NCI-H187 treated with DMSO at 0.1 percent for 48 hours (cell line): ENCODE measurements around the gene PAQR8.

Source experiments
- DNase-seq: peaks from one replicate; lab custom pipeline; 2025; lab: John Stamatoyannopoulos, UW

PAQR8 gene, protein sequence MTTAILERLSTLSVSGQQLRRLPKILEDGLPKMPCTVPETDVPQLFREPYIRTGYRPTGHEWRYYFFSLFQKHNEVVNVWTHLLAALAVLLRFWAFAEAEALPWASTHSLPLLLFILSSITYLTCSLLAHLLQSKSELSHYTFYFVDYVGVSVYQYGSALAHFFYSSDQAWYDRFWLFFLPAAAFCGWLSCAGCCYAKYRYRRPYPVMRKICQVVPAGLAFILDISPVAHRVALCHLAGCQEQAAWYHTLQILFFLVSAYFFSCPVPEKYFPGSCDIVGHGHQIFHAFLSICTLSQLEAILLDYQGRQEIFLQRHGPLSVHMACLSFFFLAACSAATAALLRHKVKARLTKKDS

DNA sequence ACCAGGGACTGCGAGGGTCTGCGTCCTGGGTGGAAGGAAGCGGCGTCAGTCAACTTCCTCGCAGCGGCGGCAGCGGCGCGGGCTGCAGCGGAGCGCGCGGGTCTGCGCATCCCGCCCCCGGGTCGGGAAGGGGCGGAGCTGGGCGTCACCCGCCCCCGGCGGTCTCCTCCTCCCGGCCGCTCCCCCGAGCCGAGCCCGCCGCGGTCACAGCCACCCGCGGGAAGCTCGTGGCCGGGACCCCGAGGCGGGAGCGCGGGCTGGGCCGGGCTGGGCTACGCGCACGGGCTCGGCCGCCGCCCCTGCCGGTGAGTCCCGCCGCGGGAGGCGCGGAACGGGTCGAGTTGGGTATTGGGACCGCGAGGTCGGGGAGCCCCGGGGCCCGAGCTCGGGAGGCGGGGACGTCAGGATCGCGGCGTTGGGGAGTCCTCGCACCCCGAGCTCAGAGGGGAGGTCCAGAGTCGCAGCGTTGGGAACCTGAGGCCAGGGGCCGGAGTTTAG, at the start of gene PAQR8:
PAQR8 (plus strand) TSS at position 207 of the 498 bp plus-strand sequence. CDS start 41,063 bp downstream, outside the sequence.
- no peak for DNase-seq

DNA sequence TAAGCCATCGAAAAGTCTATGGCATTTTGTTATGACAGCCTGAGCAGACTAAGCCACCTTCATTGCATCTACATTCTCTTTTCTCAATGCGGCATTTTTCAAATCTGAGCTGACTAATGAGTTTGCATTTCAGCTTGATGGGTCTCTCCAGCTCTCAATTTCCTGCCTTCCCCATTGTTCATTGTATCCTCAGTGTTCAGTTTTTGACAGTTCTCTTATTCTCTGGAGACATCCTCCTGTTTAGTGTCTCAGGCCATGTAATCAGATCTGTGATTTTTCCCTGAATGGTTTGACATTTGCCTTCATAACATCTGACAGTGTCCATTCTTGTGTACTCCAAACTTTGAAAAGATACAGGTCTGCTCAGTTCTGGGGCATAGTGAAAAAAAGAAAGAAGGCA, 49.5 kb upstream of the PAQR8 start:
- DNase-seq = no peak

DNA sequence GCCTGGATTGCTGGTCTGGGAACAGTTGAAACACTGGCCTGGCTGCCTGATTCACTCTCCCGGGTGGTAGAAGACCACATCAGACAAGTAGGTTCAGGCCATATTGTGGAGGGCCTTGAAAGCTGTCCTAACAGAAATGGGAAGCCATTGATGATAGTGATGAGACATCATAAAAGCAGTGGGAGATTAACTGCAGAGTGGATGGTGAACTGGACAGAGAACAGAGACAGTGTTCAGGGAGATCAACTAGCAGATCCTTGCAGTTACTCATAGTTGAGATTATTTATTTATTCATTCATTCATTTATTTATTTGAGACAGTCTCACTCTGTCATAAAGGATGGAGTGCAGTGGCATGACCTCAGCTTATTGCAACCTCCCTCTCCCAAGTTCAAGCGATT, 47.2 kb upstream of the PAQR8 start:
- no peak for DNase-seq

DNA sequence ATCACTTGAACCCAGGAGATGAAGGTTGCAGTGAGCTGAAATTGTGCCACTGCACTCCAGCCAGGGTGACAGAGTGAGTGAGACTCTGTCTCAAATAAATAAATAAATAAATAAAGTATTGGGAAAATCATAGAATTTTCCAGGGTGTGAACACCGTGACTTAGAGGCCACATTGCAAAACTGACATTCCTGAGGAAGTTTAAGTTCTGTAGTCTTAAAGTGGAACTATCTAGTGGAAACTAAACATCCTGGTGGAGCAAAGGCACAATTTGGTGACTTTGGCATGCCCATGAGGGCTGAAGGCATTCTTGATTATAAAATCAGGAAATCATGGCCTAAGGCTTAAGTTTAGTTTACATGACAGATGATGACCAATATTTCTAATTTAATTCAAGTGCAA, 44.7 kb upstream of the PAQR8 start:
- DNase-seq = no peak

DNA sequence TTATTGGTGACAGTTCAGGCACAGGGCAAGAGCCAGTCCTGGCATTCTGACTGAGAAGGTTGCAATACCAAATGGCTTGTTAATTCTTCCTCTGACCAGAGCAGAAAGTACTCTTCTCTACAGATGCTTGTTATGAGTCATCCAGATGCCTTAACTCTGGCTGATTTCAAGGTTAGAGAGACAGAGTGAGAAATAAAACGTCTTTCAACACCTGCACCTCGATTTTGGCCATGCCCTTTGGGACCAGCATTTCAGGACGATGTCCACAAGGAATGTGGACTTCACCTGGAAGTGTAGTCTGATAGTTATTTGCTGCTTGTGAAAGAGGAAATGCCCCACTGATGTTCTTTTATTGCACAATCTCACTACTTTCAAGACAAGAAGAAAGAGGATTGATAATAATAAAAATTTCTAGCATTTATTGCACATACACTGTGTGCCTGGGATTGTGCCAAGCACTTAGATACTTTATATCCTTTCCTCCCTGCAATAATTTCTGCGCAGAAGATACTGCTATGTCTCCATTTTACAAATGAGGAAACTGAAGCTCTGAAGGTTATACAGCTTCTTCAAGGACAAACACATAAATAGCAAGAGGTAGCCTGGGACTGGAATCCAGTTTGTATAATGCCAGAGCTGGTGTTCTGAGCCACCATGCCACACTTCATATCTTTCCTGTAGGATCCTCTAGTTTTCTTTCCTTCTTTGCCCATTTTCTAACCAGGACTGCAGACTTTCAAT, 43.9 kb upstream of the PAQR8 start:
- DNase-seq = no peak

DNA sequence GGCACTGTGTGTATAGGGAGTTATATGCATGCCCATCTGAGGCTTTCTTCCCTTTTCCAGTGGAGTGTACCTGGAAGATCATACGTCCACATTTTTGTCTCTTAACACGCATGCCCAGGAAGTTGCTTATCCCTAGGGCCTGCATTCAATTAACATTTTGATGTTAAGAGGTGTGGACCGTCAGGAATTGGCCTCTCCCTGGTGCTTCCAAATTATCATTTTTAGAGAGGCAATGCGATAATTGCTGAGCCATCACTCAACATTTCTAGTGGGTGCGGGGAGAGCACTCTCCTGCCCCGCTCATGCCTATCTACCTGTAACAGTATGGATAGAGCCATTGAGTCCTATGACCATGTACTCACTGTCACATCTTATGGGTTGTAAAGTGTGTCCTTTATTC, 37.8 kb upstream of the PAQR8 start:
- no peak for DNase-seq

DNA sequence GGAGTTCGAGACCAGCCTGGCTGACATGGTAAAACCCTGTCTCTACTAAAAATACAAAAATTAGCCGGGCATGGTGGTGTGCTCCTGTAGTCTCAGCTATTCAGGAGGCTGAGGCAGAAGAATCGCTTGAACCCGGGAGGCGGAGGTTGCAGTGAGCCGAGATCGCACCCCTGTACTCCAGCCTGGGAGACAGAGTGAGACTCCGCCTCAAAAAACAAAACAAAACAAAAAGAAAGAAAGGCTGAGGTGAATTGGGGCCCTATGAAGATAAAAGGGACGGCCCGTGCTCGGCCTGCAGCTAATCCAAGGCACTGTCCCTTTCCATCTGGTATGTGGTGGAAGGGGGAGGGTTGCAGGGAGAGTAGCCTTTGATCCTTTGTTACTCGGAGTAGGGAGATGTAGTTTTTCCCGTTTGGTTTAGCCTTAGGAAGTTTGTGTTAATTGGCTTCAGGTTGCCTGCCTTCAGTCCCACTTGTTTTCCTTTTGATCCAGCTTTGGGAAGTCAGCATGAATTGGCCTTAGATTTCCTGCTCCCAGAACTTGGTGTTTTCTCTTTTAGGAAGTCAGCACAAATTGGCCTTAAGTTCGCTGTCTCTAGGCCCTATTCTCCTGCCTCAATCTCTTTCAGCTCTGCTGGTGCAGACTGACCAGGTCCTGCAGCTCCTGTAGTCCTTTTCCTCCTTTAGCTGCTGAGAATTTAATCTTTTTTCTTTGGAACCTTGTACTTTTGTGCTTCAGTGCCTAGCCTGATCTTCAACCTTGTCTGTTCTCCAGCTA, 36.1 kb upstream of the PAQR8 start:
- no peak for DNase-seq

DNA sequence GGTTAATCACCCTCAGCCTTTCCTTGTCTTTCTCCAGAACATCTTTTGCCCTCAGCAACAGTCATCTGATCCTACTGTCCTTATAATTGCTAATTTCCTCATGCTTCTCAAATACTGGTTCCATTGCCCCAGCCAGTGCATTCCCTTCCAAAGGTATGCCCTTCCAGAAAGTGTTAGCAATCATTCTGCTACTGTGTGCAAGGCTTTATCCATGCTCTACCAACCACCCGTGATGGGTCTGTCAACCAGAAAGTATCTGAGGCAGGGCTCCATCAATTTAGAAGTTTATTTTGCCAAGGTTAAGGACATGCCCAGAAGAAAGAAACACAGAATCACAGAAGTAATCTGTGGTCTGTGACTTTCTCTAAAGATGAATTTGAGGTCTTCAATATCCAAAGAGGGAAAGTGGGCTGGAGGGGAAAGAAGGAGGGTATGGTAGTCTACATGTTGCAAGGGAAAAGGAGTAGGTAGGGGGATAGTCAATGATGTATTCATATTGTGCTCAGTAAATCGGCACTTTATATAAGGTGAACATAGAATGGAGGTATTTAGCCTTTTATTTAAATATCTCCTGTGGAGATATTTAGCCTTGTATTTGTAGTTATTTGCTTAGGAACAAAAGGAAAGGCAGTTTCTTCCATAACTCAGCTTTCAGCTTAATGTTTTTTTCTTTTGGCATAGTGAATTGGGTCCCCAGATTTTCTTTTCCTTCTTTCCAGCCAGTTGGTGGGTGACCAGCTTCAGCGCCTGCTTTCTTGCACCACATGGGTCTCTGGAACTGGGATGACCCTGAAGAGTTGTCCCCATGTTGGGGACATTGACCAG, 35.2 kb upstream of the PAQR8 start:
- no peak for DNase-seq

DNA sequence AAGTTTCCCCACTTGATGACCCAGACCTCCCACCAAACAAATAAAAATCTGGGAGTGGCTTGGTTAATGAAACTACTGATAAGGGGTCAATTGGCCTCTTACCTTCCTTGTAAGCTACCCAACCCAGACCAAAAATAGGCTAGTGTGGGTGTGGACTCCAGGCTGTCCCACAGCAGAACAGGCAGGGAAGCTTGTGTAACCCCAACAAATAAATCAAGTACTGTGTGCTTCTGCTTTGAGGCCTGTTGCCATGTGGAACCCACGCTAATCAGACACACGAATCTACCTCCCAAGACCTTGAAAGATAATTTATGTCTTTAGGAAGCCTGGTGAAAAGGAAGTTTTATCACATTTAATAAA, 33.7 kb upstream of the PAQR8 start:
- no peak for DNase-seq

DNA sequence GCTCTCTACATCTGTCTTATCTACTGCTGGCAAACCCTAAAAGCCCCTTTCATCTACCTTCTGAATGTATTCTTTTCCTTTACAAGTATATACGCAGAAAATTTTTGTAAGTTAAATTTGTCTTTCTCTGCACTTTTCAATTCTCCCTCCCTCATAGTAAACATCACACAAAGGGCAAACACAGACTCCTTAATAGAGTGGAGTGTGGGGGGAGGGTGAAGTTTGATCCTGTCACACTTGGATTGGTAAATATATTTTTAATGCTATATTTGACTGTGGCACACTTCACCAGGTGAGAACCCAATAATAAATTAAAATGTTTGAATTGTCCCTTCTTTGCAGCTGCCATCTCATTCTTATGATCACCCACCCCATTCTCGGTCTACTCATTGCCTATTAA, 33.2 kb upstream of the PAQR8 start:
- no peak for DNase-seq

DNA sequence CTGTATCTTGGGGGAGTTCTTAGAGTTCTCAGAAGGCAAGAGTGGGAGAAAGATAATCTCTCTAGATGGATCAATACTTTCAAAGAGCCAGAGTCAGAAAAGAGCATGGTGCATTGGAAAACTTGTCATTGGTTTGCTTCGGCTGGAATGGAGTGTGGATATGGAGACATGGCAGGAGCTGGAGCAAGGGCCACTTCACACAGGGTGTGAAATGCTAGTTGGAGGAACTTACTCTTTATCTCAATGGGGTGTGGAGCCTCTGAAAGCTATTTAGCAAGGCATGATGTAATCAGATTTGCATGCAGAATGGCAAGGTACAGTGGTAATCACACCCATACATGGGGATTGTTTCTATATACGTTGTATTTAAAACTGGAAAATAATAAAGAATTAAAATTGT, 31.5 kb upstream of the PAQR8 start:
- no peak for DNase-seq

DNA sequence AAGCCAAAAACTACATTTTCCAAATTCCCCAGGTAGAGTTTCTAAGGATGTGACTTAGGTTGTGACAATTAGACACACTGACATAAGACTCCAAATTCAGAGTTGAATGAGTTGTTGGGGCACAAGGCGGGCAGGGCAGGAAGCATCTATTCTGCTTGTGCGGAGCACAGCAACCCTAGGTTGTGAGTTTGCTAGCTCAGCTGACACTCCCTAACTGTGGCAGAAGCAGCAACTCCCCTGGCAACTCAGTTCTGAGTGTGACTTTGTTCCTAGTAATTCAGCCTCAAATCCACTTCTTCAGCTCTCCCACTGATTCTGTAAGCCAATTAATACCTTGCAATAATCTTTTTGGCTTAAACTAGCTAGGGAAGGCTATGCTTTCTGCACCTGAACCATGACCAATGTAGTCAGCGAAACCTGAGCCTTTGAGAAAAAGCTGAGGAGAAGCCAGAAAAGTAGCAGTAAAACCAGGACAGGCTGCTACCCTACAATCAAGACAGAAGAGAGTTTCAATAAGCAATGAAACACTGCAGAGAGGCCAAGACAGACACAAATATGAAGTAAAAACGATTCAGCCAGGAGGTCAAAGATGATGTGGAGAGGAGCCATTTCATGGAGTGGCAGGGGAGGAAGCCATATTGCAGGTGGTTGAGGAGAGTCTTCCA, 30.0 kb upstream of the PAQR8 start:
- no peak for DNase-seq

DNA sequence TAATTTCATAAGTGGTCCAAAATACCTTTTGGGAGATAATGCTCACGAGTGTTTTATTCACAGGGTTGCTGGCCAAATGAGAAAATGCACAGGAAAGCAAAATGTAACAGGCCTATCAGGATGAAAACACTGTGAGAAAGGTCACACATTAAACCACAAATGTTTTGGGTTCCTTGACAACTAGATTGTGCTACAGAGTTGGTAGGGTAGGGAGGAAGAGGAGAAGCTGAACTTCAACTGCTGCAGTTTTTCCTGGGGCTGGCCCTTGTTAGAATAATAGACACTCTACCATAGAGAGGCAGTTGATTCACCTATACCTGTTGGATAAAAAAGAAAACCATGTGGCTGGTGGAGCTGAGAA, 28.1 kb upstream of the PAQR8 start:
- no peak for DNase-seq

DNA sequence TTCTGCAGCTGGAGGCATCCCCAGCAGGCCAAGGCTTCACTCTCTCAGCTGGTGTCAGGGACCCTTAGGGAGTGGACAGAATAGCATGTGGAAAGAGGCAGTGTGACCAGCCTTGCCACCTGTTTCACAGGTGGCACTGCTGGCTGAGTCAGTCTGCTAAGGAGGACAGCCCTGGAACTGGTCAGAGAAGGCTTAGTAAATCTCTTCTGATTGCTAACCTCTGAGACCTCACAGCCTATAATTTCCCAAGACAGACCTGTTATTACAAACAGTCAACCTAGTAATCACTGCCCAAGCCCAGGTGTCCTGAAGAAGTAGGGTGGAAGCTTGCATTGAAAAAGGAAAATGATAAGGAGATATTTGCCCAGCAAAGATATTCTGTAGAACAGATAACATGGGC, 26.4 kb upstream of the PAQR8 start:
- no peak for DNase-seq

DNA sequence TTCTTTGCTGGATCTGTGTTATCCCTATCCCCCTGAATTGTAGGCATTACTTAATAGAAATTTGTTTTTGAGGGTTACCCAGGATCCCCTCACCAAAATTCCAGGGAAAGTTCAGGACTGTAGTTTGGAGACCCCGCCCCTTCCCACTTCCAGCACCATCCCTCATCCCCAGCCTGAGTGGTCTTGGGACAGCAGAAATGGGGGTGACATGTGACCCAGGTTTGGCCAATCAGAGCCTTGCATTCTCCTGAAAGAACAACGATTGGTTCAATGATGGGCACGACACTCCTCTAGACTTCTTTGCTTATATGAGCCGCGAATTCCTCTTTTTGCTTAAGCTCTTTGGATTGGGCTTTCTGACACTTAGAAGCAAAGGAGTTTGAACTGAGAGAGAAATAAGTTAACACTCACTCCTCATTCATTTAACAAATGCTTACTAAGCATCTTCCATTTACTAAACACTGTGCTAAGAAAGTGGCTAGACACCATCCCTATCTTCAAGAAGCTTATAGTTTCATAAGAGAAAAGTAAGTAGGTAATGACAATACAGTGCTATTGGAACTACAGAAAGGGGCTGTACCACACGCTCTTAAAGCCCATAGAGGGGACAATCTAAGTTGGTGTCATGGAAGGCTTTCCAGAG, 24.9 kb upstream of the PAQR8 start:
- DNase-seq = no peak

DNA sequence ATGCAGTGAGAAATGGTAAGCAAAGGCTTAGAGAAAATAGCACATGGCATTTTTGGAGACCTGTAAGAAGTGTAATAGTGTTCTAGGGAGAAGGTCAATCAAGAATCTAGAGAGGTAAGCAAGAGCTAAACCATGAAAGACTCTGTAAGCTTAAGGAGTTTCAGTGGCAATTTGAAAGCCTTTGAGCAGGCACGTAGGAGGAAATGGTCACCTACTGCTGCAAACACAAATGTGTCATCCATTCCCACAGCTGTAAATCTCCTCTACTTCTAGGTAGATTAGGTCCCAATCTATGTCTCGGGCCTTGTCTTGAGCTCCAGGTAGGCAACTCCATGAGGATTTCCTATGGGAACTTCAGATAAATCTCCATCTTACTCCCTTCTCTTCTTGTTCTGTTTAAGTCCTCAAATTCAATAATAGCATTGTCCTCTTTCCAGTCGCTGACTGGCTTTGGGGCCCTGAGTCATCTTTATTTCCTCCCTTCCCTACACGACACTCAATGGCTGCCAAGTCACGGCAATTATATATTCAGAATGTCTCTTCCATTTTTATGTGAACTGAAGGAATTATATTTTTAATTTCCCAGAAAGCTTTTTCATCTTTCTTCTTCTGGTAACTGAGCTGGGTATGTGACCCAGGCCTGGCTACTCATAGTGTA, 24.2 kb upstream of the PAQR8 start:
- no peak for DNase-seq

DNA sequence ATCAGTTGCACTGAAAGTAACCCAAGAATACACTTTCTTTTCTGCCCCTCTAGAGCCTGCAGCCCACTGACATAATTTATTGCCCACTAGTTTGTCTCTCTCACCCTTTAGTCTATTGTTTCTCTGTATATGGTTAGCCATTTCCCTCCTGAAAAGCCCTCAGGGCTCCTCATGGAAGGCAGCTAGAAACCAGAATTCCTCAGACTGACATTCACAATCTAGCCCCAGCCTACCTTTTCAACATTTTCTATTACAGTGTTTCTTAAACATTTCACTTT, 21.4 kb upstream of the PAQR8 start:
- DNase-seq = no peak

DNA sequence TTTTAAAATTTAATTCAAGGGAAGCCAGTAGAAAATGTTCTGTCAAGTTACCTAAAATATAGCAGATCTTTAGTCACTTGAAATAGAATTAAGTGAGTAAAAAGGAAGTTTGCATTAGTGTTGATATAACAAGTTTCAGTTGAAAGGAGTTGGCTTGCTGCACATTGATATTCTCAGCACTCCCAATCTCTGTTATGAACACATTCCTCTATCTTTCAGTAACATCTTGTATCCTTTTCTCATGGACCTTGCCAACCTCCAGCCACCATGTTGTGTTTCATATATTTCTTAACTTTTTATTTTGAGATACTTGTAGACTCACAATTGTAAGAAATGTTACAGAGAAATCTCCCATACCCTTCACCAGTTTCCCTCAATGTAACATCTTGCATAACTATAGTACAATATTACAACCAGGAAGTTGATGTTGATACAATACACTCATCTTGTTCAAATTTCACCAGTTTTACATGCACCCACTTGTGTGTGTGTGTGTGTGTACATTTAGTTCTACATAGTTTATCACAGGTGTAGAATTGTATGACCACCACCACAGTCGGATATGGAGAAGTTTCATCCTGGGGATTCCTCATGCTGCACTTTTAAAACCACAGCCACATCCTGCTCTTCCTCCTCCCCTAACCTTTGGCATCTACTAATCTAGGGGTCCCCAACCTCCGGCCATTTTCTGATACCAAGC, 20.2 kb upstream of the PAQR8 start:
- no peak for DNase-seq

DNA sequence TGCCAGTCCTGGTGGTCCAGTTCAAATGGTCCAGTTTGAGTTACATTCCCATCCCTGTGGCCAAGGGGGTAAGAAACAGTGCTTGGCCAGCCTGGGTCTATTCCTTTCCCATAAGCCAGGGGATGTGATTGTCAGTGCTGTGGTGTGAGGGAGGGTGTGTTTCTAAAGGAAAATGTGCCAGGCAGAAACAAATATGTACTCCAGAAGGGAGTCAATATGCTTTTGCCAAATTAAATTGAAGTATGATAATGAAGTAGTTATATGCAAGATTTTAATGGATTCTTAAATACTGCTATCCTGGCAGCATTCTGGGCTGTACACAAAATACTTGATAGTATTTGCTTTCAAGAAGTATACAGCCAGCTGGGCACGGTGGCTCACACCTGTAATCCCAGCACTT, 16.6 kb upstream of the PAQR8 start:
- DNase-seq = no peak

DNA sequence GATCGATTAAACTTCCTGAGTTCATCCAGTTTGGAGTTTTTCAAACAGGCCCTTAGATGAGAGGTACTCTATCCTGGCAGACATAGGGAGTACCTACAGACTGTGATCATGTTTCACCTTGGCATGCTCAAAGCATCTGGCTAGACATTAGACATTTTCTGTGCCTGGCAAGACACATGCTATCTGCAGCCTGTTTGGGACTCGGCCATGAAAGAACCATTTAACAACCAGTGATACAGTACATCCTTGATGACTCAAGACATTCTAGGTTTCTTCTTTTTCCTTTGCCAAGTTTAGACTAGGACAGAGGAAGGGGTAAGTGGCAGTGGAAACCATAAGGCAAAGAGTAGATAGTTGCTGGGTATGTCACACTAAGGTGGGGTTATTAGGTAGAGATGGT, 15.4 kb upstream of the PAQR8 start:
- DNase-seq = no peak
